Endothelial cell of umbilical vein (primary cell): Measurements from ENCODE around the gene DOCK1.

Experiments
- CTCF ChIP-seq, 2 donors: IDR thresholded peaks; 1 replicate in 1 of 2; 2 replicates in 1 of 2; pipeline ENCODE4 v1.5.1; 2011; ENCODE audit warnings: low read length in 2 of 2, mild to moderate bottlenecking in 2 of 2, moderate library complexity in 2 of 2, control low read depth in 1 of 2, inconsistent platforms in 1 of 2, low read depth in 1 of 2; ENCODE audit not compliant: insufficient read depth in 1 of 2; ENCODE audit errors: extremely low read depth in 1 of 2
- EZH2 ChIP-seq: IDR thresholded peaks from 2 replicates; pipeline ENCODE4 v1.6.1; 2012; ENCODE audit warnings: borderline replicate concordance, low read depth, mild to moderate bottlenecking, moderate library complexity, low read length, inconsistent platforms; ENCODE audit not compliant: severe bottlenecking
- FOS ChIP-seq: IDR thresholded peaks from 2 replicates; pipeline ENCODE4 v1.6.1; 2011; ENCODE audit warnings: mild to moderate bottlenecking, low read length, moderate library complexity, borderline replicate concordance; ENCODE audit not compliant: insufficient read depth
- GATA2 ChIP-seq: IDR thresholded peaks from 2 replicates; pipeline ENCODE4 v1.7.0; 2011; ENCODE audit warnings: low read depth, mild to moderate bottlenecking, moderate library complexity, mixed read lengths, low read length; ENCODE audit not compliant: insufficient read length, insufficient read depth
- JUN ChIP-seq: IDR thresholded peaks from 2 replicates; pipeline ENCODE4 v1.6.1; 2011; ENCODE audit warnings: borderline replicate concordance, low read depth; ENCODE audit not compliant: insufficient read length, insufficient read depth
- MAX ChIP-seq: IDR thresholded peaks from 2 replicates; pipeline ENCODE4 v1.6.1; 2011; ENCODE audit not compliant: insufficient read depth, insufficient read length
- MYC ChIP-seq: IDR thresholded peaks from one replicate; pipeline ENCODE4 v1.6.1; 2011; ENCODE audit warnings: mild to moderate bottlenecking, low read depth, low read length
- POLR2A ChIP-seq: IDR thresholded peaks from 2 replicates; pipeline ENCODE4 v1.6.1; 2012; ENCODE audit warnings: low read depth, mild to moderate bottlenecking, control low read depth, low read length
- POLR2AphosphoS5 ChIP-seq: IDR thresholded peaks from 2 replicates; pipeline ENCODE4 v1.6.1; 2012; ENCODE audit warnings: low read depth, mild to moderate bottlenecking, control low read depth, low read length, moderate library complexity; ENCODE audit not compliant: insufficient read depth

GRCh38 chr10:127400216-127400615 lies 495.0 kb downstream of the DOCK1 start:
- TF ChIP-seq CTCF (IDR thresholded peaks at IDR 0.05; ENCODE audit: extremely low read depth in 1 of 2, insufficient read depth in 1 of 2, low read depth in 1 of 2, low read length in 2 of 2): no peak
- TF ChIP-seq POLR2A: no peak
- TF ChIP-seq POLR2AphosphoS5: no peak
- TF ChIP-seq EZH2: no peak
- TF ChIP-seq MYC: no peak
- no peak for TF ChIP-seq MAX
- no peak for TF ChIP-seq JUN
- no peak for TF ChIP-seq GATA2
- no peak for TF ChIP-seq FOS
